Kidney tubule cell (primary cell): ENCODE measurements around the gene CEMP1.

Source experiments
- DNase-seq: peaks from one replicate; pipeline ENCODE4 v3.0.0-alpha.2; 2018; ENCODE audit warnings: low spot score

Gene CEMP1

GRCh38 chr16:2520097-2520783 is 11.0 kb downstream of the CEMP1 start, which contains the start of gene AMDHD2:
Gene AMDHD2, plus strand, starts transcription at chr16:2520371. Its CDS starts 88 bp downstream, at chr16:2520459.
- peak; percentile 90 for DNase-seq

DNA sequence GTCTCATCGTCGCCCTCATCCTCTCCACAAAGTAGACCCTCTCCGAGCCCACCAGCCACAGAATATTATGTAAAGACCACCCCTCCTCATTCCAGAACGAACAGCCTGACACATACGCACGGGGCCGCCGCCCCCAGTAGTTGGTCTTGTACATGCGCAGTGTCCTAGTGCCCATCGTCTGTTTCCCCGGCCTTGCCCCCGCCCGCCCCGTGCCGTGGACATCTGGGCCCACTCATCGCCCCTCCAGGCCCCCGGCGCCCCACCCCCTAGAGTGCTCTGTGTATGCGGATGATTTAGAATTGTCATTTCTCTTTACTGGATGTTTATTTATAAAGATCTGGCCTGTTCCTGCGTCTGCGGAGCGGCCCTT is 11.5 kb downstream of the CEMP1 start:
- no peak for DNase-seq

DNA sequence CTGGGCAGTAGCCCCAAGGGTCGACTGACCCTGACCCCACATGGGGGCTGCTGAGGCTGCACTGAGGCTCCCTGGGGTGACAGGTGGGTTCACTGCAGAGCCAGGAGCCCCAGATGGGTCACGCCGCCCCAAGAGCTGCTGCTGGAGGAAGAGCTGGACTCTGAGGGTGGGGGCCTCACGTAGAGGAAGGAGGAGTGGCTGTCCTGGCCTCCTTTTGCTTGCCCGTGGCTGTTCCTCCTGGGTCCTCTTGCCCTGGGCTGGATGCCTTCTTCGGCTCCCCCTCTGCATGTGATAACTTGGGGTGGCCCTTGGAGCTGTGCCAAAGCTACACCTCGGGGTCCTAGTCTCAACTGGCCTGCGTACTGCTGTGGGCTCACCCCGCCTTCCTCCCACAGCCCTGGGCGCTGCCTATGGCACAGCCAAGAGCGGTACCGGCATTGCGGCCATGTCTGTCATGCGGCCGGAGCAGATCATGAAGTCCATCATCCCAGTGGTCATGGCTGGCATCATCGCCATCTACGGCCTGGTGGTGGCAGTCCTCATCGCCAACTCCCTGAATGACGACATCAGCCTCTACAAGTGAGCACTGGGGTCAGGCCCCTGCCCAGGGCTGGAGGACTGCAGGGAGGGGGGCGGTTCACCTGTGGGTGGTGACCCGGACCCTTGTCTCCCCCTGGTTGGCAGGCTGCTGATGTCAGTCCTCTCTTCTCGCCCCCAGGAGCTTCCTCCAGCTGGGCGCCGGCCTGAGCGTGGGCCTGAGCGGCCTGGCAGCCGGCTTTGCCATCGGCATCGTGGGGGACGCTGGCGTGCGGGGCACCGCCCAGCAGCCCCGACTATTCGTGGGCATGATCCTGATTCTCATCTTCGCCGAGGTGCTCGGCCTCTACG is 12.1 kb downstream of the CEMP1 start:
- DNase-seq: no peak

GRCh38 chr16:2517954-2518605 is 13.1 kb downstream of the CEMP1 start:
- no peak for DNase-seq

DNA sequence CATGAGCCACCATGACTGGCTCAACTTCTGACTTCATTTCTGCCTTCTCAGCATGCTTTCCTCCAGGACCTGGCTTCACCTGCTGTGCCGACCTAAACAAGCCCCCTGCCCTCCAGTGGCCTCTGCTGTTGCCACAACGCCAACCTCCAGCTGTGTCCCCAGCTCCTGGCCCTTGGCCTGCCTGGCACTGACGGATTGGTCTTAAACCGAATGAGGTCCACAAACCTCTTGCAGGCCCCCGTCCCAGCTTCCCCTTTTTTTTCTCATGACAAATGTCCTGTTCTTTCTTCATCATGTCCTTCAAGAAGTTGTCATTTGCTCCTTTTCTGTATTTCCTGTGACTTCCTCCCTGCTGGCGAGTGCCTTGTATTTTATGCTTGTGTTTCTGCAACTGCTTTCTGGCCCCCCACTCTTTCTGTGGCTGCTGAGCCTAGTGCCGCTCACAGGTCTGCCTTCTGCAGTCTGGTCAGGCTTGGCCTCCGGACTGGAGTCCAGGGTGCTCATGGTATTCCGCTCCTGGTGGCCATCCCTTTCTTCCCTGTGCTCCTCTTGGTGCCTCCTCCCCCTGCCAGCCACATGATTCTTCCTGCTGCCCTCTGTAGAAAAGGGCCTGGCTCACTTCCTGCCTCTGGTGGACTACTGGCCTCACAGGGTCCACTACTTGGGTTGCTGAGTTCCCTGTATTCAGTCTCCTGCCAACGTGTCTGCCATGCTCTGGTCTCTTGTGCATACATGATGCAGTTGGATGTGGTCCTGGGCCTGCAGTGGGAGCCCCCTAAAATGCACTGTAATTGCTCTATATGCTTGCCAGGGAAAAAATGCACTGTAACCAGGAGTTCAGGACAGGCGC is 14.6 kb downstream of the CEMP1 start:
- DNase-seq: peak; percentile 73

DNA sequence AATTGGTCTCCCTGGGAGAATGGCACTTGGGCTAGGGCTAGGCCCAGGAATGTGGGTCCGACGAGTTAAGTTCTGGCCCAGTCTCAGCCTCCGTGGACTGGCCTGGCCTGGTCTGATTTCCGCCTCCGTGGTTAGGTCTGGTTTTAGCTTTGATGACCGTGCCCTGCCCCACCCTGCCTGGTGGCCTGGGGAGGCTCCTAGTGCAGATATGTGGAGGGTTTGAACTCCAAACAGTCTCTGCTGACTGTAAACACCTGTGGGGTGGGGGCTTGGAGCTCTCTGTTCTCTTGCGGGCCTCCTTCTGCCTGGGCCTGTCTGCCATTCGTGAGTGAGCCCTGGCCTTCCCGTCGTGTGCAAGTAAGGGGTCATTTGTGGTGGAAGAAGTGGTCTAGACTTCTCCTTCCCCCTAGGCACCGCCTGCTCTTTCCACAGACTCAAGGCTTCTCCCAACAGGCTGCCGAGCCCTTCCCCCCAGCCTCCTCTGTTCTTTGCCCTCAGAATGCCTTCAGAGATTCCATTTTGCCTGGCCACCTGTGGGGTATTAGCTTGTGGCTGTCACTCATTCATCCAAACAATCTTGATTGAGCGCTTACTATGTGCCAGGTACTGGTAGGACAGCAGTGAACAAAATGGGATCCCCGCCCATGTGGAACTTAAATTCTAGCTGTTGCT is 15.9 kb downstream of the CEMP1 start:
- peak; percentile 34 for DNase-seq

DNA sequence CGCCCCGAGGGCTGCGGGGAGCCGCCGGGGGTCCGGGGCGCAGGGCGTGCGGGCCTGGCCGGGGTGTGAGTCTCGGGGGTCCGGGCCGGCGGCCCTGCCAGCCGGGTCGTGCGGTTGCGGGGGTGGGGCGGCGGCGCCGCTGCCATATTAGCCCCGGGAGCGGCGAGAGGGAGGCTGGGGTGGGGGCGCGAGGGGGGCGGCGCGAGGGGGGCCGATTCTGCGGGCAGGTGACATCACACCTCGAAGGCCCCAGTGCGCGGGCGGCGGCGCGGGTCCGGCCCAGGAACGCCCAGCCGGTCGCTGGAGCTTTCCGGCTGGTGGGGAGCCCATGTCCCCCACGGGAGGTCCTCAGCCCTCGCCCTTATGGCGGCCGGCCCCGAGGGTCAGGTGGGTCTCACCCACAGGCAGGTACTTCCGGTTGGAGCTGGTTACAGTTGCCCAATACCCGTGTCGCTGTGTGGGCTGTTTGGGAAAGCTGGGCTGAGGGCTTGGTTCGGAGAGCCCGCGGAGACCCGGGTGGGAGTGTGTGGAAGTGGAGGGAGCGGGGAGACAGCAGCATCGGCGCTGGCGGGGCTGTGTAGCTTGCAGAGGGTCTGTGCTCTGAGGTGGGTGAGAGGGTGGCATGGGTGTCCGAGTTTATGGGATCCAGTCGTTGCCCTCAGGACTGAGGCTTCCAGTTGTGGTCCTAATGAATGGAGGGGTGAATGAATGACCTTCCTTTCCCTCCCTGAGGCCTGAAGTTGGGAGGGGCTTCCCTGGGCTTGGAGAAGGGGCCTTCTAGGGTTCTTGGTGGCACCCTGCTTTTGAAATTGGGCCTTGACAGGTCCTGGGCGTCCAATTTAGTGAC is 16.7 kb downstream of the CEMP1 start:
- peak; percentile 35 for DNase-seq

GRCh38 chr16:2513405-2514332 is 17.5 kb downstream of the CEMP1 start, which contains the start of gene ATP6V0C:
Gene ATP6V0C, plus strand, starts transcription at chr16:2513952. Its CDS starts 152 bp downstream, at chr16:2514104.
- peak; percentile 95 for DNase-seq

GRCh38 chr16:2512735-2513404 is 18.3 kb downstream of the CEMP1 start:
- no peak for DNase-seq

DNA sequence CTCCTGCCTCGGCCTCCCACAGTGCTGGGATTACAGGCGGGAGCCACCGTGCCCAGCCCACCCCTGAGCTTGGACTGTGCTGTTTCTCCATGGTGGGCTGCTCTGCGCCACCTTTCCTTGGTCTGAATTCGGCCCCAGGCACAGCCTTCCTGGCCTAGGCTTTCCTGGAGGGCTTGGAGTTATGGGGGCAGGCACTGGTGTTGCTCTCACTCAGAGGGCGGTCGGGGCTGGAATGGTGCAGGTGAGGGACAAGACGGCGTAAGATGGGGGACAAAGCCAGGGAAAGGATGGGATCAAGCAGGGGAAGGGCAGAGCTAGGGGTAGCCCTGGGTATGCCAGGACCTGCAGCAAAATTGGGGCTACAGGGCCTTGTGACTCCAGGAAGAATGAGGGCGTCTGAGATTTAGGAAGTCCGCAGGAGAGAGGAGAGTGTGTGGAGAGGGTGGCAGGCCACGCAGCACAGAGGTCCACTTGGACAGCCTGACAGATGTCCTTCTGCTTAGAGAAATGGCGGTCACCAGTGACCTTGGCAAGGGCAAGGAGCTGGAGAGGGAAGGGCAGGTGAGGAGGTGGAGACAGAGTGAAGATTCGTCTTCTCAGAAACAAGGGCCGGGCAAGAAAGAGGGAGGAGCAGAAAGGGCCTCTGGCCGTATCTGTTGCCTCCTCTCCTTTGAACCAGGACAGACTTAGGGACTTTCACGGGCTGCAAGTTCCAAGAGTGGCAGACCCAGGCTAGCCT is 19.0 kb downstream of the CEMP1 start:
- no peak for DNase-seq

GRCh38 chr16:2511128-2511800 is 19.9 kb downstream of the CEMP1 start:
- peak; percentile 40 for DNase-seq

DNA sequence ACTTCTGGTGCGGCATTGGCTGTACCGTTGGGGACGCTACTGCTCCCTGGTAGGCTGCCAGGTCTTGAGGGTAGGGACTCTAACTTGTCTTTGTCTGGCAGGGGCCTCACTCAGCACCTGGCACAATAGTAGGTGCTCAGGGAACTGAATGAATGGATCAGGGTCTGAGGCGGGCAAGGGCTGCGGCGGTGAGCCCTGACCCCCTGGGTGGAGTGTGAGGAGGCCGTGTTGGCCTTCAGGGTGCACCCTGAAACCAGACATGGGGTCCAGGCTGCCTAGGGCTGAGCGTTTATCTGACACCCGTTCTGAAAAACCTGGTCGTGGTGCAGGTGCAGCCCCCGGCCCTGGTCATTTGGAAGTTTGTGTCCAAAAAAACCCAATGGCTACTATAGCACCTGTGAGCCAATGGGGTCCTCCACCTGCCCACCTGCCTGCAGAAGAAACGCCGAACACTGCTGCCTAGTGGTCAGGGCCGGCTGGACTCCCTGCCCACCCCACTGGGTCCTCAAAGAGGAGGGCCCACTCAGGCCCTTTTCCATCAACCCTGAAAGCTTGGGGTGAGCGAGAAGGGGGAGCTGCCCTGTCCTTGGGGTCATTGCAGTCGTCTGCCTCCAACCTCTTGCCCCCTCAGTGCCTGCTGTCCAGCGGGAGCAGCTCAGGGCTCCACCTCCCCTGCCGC is 22.3 kb downstream of the CEMP1 start:
- DNase-seq: no peak

- DNase-seq: no peak
These were observed 23.5 kb downstream of the CEMP1 start for GRCh38 chr16:2507665-2508064.

DNA sequence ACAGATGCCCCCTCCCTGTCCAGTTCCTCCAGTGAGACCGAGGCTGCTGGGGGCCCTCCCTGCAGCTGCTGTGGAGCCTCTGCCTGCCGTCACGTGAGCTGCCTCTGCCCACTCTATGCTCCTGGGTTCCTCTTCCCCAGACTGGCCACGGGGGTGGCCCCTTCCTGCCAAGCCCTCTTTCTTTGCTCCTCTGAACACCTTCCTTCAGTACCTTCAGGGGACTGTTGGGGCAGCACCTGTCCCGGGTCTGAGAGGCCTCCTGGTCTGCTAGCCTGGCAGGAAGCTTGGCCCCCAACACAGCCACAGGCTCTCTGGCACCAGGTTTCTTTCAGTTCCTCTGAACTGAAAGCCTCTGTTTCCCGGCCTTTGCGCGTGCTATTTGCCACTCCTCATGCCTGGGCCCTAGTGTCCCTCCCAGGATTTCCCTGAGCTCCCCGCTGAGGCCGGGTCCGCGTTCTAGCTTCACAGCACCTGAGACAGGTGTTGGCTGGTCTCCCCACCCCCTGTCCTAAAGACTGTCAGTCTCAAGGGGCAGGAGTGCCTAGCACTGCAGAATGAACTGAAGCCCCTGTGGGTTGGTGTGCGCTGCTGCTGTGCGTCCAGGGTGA is 24.1 kb downstream of the CEMP1 start:
- no peak for DNase-seq

DNA sequence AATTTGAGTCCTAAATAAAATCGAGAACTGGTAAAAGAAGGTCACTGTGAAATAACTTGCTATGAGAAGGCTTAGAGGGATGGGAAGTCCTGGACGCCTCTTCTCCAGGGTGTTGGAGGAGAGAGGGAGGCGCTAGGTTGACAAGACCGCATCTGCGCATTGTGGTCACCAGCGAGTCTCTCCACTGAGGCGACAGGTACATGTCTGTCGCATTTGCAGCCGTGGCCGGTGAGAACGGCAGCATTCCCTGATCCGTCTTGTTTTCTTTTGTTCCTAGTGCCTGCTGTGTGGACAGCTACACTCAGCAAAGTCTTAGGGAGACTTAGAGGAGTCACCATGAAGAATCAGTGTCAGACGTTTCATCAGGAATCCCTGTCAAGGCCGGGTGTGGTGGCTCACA is 25.5 kb downstream of the CEMP1 start:
- DNase-seq: no peak
